OCI-LY3 (cell line): Measurements from ENCODE around the gene MS4A6E.

ENCODE experiments used
- H2AFZ ChIP-seq: fragments of 200-600, 300-600 bp; shearing (Covaris generic); 2 replicates; pipeline ENCODE4 v1.6.0; 2014; ENCODE audit warnings: antibody characterized with exemption, low read depth, low read length
- H3K27ac ChIP-seq: fragments of 200-600, 300-600 bp; sonication (generic); 2 replicates; pipeline ENCODE4 v1.5.1; 2014; ENCODE audit warnings: mild to moderate bottlenecking, low read length, moderate library complexity, mixed read lengths
- H3K27me3 ChIP-seq: fragments of 200-600, 300-600 bp; sonication (generic); 2 replicates; pipeline ENCODE4 v1.6.1; 2014; ENCODE audit warnings: low read depth, low read length, mixed read lengths
- H3K36me3 ChIP-seq: fragments of 200-600, 300-600 bp; sonication (generic); replicated peaks from 2 replicates; pipeline ENCODE3; 2014; ENCODE audit warnings: low read depth, low read length, mixed read lengths
- H3K4me1 ChIP-seq: fragments of 300-600, 200-600 bp; sonication (generic); 2 replicates; pipeline ENCODE4 v1.6.1; 2014; ENCODE audit warnings: low read length, mixed read lengths
- H3K4me2 ChIP-seq: fragments of 200-600, 300-600 bp; sonication (generic); 2 replicates; pipeline ENCODE4 v1.6.1; 2014; ENCODE audit warnings: low read length, mixed read lengths
- H3K4me3 ChIP-seq: fragments of 300-600, 200-600 bp; sonication (generic); 2 replicates; pipeline ENCODE4 v1.5.1; 2014; ENCODE audit warnings: antibody characterized with exemption, mild to moderate bottlenecking, low read length, moderate library complexity
- H3K79me2 ChIP-seq: fragments of 300-600, 200-600 bp; shearing (Covaris generic); 2 replicates; pipeline ENCODE4 v1.6.1; 2014; ENCODE audit warnings: mild to moderate bottlenecking, low read length, mixed read lengths
- H3K9ac ChIP-seq: fragments of 300-600, 200-600 bp; shearing (Covaris generic); 2 replicates; pipeline ENCODE4 v1.6.0; 2014; ENCODE audit warnings: mild to moderate bottlenecking, low read length, moderate library complexity
- H3K9me3 ChIP-seq: fragments of 200-600, 300-600 bp; shearing (Covaris generic); 2 replicates; pipeline ENCODE4 v1.6.1; 2014; ENCODE audit warnings: low read length, mixed read lengths; ENCODE audit not compliant: insufficient read depth
- H4K20me1 ChIP-seq: fragments of 200-600, 300-600 bp; sonication (generic); 2 replicates; pipeline ENCODE4 v1.6.1; 2016; ENCODE audit warnings: low read length, mixed read lengths; ENCODE audit not compliant: insufficient read depth
- EZH2phosphoT487 ChIP-seq: fragments of 200-600 bp; shearing (Covaris generic); IDR thresholded peaks from 2 replicates; pipeline ENCODE4 v1.6.1; 2018; ENCODE audit warnings: antibody characterized with exemption, mixed run types, low read depth
- TF ChIP-seq, protein P1 (sequence below): fragments of 200-600, 300-600 bp; sonication (generic); IDR thresholded peaks from 2 replicates; pipeline ENCODE4 v1.5.1; 2014; ENCODE audit warnings: antibody characterized with exemption, low read length, low read depth

MS4A6E gene

DNA sequence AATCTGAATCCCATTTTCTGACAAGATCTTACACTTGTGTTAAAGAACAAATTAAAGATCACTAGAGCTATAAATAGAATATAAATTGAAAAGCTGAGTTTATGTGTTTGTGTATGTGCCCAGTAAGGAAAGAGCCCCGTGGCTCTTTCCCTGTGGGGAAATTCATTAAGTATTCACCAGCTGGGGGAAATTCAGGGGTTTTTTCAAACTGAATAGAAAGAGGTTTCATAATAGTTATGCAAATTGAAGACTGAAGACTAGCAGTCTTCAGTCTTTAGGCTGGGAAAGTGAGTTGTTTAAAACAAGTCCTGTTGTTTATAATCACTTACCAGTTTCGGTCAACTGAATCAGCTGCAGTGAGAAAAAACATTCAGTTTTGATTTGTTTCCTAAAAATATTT is 40.0 kb downstream of the MS4A6E start:
- Histone ChIP-seq H3K4me3 (peak overlapping the region; percentile 5), H3K4me2 (peak overlapping the region; percentile 49), H3K9ac (peak overlapping the region; percentile 46; the same call in 1 of the 2 replicates), H2AFZ (no peak overlapping the region), H3K27me3 (no peaks in the 10 kb centered on the region), H4K20me1 (no peaks in the 10 kb centered on the region), H3K9me3 (peaks cover 52% of the 10 kb centered on the region; the same call in 1 of the 2 replicates), H3K36me3 (peaks cover 55% of the 10 kb centered on the region), H3K79me2 (no peaks in the 10 kb centered on the region), H3K4me1 (peaks cover 41% of the 10 kb centered on the region), H3K27ac (peak overlapping the region; percentile 89)
- TF ChIP-seq, protein P1, sequence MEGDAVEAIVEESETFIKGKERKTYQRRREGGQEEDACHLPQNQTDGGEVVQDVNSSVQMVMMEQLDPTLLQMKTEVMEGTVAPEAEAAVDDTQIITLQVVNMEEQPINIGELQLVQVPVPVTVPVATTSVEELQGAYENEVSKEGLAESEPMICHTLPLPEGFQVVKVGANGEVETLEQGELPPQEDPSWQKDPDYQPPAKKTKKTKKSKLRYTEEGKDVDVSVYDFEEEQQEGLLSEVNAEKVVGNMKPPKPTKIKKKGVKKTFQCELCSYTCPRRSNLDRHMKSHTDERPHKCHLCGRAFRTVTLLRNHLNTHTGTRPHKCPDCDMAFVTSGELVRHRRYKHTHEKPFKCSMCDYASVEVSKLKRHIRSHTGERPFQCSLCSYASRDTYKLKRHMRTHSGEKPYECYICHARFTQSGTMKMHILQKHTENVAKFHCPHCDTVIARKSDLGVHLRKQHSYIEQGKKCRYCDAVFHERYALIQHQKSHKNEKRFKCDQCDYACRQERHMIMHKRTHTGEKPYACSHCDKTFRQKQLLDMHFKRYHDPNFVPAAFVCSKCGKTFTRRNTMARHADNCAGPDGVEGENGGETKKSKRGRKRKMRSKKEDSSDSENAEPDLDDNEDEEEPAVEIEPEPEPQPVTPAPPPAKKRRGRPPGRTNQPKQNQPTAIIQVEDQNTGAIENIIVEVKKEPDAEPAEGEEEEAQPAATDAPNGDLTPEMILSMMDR = no peak
- no peak for TF ChIP-seq EZH2phosphoT487

DNA sequence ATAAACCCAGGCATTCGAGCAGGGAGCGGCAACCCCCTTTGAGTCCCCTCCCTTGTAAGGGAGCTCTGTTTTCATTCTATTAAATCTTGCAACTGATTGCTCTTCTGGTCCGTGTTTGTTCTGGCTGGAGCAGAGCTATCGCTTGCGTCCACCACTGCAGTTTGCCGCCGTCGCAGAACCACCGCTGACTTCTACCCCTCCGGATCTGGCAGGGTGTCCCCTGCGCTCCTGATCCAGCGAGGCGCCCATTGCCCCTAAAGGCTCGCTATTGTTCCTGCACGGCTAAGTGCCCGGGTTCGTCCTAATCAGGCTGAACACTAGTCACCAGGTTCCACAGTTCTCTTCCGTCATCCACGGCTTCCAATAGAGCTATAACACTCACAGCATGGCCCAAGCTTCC is 40.8 kb downstream of the MS4A6E start:
- Histone ChIP-seq H3K9ac (peak overlapping the region; percentile 46; the same call in 1 of the 2 replicates), H3K27me3 (no peaks in the 10 kb centered on the region), H4K20me1 (no peaks in the 10 kb centered on the region), H3K4me1 (peaks cover 41% of the 10 kb centered on the region), H3K27ac (peak overlapping the region; percentile 89), H3K4me2 (peak overlapping the region; percentile 49), H3K4me3 (peak overlapping the region; percentile 5), H3K36me3 (peaks cover 55% of the 10 kb centered on the region), H3K9me3 (peaks cover 53% of the 10 kb centered on the region; the same call in 1 of the 2 replicates), H3K79me2 (no peaks in the 10 kb centered on the region), H2AFZ (0 out of 2 replicates have a peak overlapping the region, but pooled peaks have one; percentile 1)
- no peak for TF ChIP-seq EZH2phosphoT487
- TF ChIP-seq, protein P1 = no peak

GRCh38 chr11:60370252-60370810 is 43.3 kb downstream of the MS4A6E start:
- peaks cover 45% of the 10 kb centered on the region; the same call in 1 of the 2 replicates for H3K9me3 ChIP-seq
- H4K20me1 ChIP-seq = no peaks in the 10 kb centered on the region
- no peaks in the 10 kb centered on the region for H3K27me3 ChIP-seq
- peaks cover 20% of the 10 kb centered on the region for H3K4me1 ChIP-seq
- TF ChIP-seq, protein P1 = no peak
- no peak for TF ChIP-seq EZH2phosphoT487
- H3K4me3 ChIP-seq = no peak overlapping the region
- no peaks in the 10 kb centered on the region for H3K79me2 ChIP-seq
- no peak overlapping the region for H3K9ac ChIP-seq
- H2AFZ ChIP-seq = no peak overlapping the region
- H3K36me3 ChIP-seq = peaks cover 49% of the 10 kb centered on the region
- H3K4me2 ChIP-seq = no peak overlapping the region
- no peak overlapping the region for H3K27ac ChIP-seq

DNA sequence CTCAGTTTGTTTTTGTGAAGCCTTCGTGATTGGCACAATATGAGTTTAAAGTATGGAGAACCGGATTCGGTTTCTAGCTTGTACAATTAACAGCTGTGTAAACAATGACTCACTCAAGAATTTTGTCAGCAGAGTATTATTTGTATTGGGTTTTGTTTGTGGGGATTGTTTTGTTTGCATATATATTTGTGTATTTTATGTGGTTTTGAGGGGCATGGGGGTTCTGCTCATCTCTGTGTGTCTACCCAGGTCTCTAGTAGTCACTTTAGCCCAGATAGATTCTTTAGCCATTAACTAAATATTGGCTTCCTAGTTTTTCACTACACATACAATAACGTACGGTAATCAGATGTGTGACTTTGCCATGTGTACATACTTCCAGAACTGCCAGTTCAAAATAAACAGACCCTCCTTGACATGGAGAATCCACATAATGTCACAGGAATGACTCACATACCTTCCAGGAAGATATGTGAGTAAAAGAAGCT is 43.8 kb downstream of the MS4A6E start:
- Histone ChIP-seq H3K4me1 (peaks cover 19% of the 10 kb centered on the region), H3K4me2 (no peak overlapping the region), H3K27ac (no peak overlapping the region), H3K27me3 (no peaks in the 10 kb centered on the region), H3K9me3 (peaks cover 42% of the 10 kb centered on the region; the same call in 1 of the 2 replicates), H3K4me3 (no peak overlapping the region), H2AFZ (no peak overlapping the region), H3K36me3 (peaks cover 46% of the 10 kb centered on the region), H3K9ac (no peak overlapping the region), H3K79me2 (no peaks in the 10 kb centered on the region), H4K20me1 (no peaks in the 10 kb centered on the region)
- TF ChIP-seq, protein P1 = no peak
- TF ChIP-seq EZH2phosphoT487 = no peak
